BLaER1 (cell line): Measurements from ENCODE around the gene HDAC4.

Experiments
- H3K27ac ChIP-seq: shearing (Covaris generic); formaldehyde crosslinking; 2 replicates; pipeline ENCODE4 v1.8.1; 2022
- H3K27me3 ChIP-seq: shearing (Covaris generic); formaldehyde crosslinking; 2 replicates; pipeline ENCODE4 v1.8.1; 2022
- H3K36me3 ChIP-seq: shearing (Covaris generic); formaldehyde crosslinking; 2 replicates; pipeline ENCODE4 v1.8.1; 2022
- H3K4me1 ChIP-seq: shearing (Covaris generic); formaldehyde crosslinking; 2 replicates; pipeline ENCODE4 v1.8.1; 2022
- H3K4me2 ChIP-seq: shearing (Covaris generic); formaldehyde crosslinking; 2 replicates; pipeline ENCODE4 v1.8.1; 2022
- H3K4me3 ChIP-seq: shearing (Covaris generic); formaldehyde crosslinking; 2 replicates; pipeline ENCODE4 v1.8.1; 2022
- H3K9ac ChIP-seq: shearing (Covaris generic); formaldehyde crosslinking; 2 replicates; pipeline ENCODE4 v1.8.1; 2022
- H3K9me3 ChIP-seq: shearing (Covaris generic); formaldehyde crosslinking; 2 replicates; pipeline ENCODE4 v1.8.1; 2022
- H4K20me1 ChIP-seq: shearing (Covaris generic); formaldehyde crosslinking; 2 replicates; pipeline ENCODE4 v1.8.1; 2022
- Cebpa-rat ChIP-seq: shearing (Covaris generic); IDR thresholded peaks from 2 replicates; pipeline ENCODE4 v1.8.1; 2022

Gene HDAC4

DNA sequence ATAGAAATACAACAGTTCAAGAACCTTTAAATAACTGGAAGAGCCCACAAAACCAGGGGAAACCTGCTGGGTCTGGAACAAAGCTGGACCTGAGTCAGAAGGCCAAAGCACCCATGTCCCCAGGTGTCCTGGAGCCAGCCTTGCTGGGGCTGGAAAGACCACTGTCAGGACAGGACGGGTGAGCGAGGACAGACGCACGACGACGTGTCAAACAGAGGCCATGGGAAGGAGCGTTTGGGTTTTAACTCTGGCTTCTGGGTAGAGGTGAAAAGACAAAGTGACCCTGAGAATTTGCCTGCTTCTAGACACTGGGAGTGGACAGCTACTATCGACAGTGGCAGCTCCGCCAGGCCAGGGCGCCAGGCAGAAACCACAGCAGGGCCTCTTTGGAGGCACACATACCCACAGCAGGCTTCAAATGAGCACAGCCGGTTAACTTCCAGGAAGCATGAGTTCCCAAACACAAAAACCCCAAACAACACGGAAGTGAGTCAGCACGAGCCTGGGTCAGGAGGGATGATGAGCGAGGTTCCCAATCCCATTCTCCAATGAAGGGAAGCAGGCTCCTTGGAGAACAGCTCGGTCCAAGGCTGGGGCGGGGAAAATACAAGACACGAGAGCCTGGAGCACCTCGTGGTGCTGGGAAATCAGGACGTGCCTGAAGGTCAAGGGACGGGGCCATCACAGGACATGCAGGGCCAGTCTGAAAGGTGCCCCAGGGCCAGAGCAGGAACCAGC lies 344.9 kb downstream of the HDAC4 start:
- Histone ChIP-seq H3K36me3 (peaks cover 72% of the 10 kb centered on the region), H3K27me3 (no peaks in the 10 kb centered on the region), H3K4me1 (peaks cover 33% of the 10 kb centered on the region), H3K27ac (no peak overlapping the region), H4K20me1 (no peaks in the 10 kb centered on the region), H3K9ac (no peak overlapping the region), H3K4me2 (no peak overlapping the region), H3K9me3 (peaks cover 12% of the 10 kb centered on the region), H3K4me3 (no peak overlapping the region)
- TF ChIP-seq Cebpa-rat: no peak

DNA sequence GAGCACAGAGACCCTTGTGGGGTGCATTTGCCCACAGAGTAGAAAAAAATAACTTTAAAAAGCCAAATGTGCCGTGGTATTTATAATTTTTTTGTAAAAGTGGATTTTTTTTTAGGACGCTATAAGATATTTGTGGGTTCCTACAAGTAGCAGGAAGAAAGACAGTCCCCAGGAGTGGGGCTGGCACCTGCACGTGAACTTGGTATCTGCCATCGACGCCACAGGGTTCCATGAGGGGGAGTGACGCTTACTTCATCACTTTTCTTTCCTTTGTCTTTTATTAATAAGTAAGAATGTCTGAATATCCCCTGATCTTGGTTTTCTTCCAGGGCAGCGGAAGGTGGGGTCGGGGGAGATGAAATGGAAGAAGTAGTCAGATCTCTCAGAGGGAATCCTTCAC lies 345.9 kb downstream of the HDAC4 start:
- no peak overlapping the region for H3K4me3 ChIP-seq
- H3K4me1 ChIP-seq: peaks cover 25% of the 10 kb centered on the region
- H3K36me3 ChIP-seq: peaks cover 76% of the 10 kb centered on the region
- TF ChIP-seq Cebpa-rat: no peak
- H3K27me3 ChIP-seq: no peaks in the 10 kb centered on the region
- no peak overlapping the region for H3K9ac ChIP-seq
- no peak overlapping the region for H3K27ac ChIP-seq
- H3K9me3 ChIP-seq: peaks cover 12% of the 10 kb centered on the region
- H4K20me1 ChIP-seq: no peaks in the 10 kb centered on the region
- H3K4me2 ChIP-seq: no peak overlapping the region

DNA sequence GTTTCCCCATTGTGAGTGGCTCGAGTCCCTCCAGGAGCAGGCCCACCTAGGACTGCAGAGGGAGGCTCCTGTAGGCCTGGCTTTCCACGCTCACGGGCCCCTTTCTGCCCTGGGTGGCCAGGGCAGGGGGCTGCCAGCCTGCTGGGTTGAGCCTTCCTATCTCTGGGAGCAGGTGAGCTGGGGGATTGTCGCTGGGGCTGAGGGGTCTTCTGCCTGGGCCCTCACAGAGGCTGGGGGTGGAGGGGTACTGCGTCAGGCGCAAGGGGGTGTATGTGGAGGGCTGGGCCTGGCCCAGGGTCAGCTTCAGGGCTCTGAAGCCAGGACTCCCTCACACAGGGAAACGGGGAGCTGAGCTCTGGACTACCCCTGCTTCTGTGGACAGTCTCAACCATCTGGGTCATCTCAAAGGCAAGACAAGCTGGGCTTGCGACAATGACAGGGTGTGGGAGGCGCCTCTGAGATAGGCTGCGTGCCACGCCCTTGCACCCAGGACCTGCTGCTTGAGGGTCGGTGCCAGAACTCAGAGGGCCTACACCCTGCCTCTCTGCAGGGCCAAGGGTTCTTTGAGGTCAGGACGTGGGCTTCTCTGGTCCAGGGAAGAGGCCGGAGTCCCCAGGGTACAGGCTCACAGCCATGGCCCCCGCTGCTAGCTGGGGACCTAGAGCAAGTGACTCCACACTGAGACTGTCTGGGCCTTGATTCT lies 346.9 kb downstream of the HDAC4 start:
- Histone ChIP-seq H3K9me3 (peaks cover 12% of the 10 kb centered on the region), H3K36me3 (peaks cover 80% of the 10 kb centered on the region), H3K9ac (no peak overlapping the region), H3K4me2 (no peak overlapping the region), H3K4me1 (peaks cover 15% of the 10 kb centered on the region), H3K4me3 (no peak overlapping the region), H3K27me3 (no peaks in the 10 kb centered on the region), H4K20me1 (no peaks in the 10 kb centered on the region), H3K27ac (0 out of 2 replicates have a peak overlapping the region, but pooled peaks have one; percentile 9)
- no peak for TF ChIP-seq Cebpa-rat

DNA sequence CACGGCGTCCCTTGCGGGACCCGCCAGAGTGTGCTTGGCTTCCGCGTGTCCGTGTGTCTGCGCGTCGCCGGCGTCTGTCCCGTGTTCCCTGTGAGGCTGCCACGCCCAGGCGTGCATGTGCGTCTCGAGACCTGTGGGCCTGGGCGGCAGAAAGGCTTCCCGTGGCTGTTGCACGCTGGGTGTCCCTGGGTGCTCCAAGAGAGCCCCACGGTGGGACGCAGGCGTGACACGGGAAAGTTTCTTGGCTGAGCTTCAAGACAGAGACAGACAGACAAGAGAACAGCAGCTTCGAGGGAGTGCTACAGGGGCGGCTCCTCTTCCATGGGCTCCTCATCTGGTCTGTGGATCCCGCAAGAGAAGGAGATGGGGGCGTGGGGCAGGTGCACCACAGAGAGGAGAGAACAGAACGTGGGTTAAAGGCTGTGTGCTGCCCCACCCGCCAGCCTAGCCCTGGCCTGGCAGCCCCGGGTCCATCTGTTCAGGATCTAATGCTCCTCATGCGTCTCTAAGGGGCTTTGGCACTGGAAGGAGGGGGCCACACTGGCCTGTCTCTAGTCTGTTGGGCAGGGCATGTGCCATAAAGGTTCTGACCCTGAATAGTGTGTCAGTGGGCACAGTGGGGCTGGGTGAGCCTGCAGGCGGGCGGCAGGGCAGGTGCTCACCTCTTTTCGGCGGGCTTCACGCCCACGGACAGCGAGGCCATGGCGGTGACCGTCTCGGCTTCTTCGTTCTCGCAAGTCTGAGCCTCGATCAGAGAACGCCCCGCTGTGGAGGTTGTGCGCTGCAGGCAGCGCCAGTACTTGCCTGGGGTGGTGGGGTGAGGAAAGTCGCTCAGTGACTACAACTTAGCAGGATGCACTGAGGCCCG lies 347.8 kb downstream of the HDAC4 start:
- Histone ChIP-seq H3K36me3 (peaks cover 76% of the 10 kb centered on the region), H3K4me1 (peaks cover 6% of the 10 kb centered on the region), H3K27me3 (no peaks in the 10 kb centered on the region), H3K4me2 (no peak overlapping the region), H4K20me1 (no peaks in the 10 kb centered on the region), H3K9me3 (peaks cover 8% of the 10 kb centered on the region), H3K27ac (0 out of 2 replicates have a peak overlapping the region, but pooled peaks have one; percentile 9), H3K9ac (no peak overlapping the region), H3K4me3 (no peak overlapping the region)
- no peak for TF ChIP-seq Cebpa-rat

DNA sequence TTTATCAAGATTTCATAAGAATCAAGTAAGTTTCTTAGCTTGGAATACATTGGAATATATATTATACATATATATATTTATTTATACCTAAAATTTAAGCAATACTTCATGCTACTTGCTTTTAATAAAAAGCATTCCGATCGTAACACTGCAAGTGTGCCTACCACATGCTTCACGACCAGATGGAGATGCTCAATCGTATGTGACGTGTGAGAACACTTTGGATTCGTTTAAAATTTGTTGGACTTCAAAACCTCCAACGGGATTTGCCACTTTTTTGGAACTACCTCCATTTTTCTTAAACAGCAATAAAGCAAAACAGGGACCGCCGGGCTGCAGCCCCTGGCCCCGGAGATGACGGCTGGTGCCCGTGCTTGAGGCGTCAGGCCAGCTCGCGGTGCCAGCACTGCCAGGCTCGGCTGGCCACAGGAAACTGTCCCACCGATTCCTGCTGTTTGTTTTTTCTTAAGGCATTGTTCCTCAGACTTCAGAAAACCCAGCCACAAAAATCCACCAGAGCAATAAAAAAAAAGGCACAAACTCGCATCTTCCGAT lies 348.9 kb downstream of the HDAC4 start:
- H3K4me2 ChIP-seq: no peak overlapping the region
- no peaks in the 10 kb centered on the region for H3K4me1 ChIP-seq
- H3K9ac ChIP-seq: no peak overlapping the region
- H3K27ac ChIP-seq: no peak overlapping the region
- H4K20me1 ChIP-seq: no peaks in the 10 kb centered on the region
- no peaks in the 10 kb centered on the region for H3K27me3 ChIP-seq
- TF ChIP-seq Cebpa-rat: no peak
- no peaks in the 10 kb centered on the region; the same call in 1 of the 2 replicates for H3K9me3 ChIP-seq
- H3K36me3 ChIP-seq: peaks cover 66% of the 10 kb centered on the region
- no peak overlapping the region for H3K4me3 ChIP-seq

DNA sequence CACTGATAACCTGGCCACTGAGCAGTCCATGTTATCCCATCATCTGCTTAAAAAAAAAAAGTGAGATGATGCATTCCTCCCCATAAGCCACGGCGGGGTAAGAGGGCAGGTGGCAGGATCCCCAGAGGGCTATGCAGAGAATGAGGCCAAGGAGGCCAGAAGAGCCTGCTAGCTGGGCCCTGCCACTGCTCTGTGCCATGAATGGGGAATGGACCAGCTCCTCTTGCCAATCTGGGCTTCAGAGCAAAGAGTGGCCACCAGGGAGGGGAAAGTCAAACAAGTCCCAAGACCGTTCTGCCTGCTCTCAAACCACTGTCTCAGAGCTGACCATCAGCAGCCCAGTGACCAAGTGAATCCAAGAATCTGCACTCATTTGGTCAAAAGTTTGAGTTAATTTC lies 350.6 kb downstream of the HDAC4 start:
- H4K20me1 ChIP-seq: no peaks in the 10 kb centered on the region
- H3K4me3 ChIP-seq: no peak overlapping the region
- no peak overlapping the region for H3K27ac ChIP-seq
- H3K4me1 ChIP-seq: no peaks in the 10 kb centered on the region
- no peak overlapping the region for H3K4me2 ChIP-seq
- H3K9me3 ChIP-seq: no peaks in the 10 kb centered on the region
- H3K9ac ChIP-seq: no peak overlapping the region
- no peaks in the 10 kb centered on the region for H3K27me3 ChIP-seq
- no peak for TF ChIP-seq Cebpa-rat
- H3K36me3 ChIP-seq: peaks cover 50% of the 10 kb centered on the region

DNA sequence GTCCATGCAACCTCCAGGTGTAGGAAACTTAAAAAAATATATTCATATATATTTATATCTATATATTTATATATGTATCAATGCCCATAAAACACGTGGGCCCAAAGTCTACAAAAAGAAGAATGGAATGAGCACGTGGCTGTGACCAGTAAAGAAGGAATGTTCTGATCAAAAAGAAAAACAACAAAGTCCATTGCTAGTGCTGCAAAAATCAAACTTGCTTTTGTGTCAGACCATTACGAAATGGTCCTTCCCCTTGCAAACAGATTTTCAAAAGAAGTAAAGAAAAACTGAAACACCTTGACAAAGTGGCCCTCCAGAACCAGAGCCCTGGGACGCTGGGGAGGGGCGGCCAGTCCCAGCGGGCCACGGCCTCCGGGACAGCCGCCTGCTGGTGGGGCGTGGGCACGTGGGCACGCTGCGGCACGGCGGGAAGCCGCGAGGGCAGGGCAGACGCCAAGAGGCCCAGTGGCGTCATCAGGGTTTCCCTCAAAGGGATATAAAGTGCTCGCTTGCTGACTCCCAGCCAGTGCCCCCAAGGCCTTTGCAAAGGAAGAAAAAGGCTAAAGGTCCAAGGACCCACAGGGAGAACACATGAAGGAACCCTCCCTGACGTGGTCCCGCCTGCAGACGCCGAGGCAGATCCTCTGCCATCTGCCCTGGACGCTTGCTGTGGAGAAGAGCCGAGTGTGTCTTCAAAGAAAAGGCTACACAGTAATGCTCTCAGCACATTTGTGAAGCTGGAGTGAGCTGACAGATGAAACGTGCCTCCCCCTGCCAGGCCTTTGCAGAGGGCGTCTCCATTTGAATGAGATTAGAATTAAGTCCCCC lies 351.2 kb downstream of the HDAC4 start:
- H3K4me3 ChIP-seq: no peak overlapping the region
- H3K4me1 ChIP-seq: peaks cover 4% of the 10 kb centered on the region
- H3K27me3 ChIP-seq: no peaks in the 10 kb centered on the region
- peaks cover 44% of the 10 kb centered on the region for H3K36me3 ChIP-seq
- H3K4me2 ChIP-seq: no peak overlapping the region
- H3K9ac ChIP-seq: no peak overlapping the region
- H3K27ac ChIP-seq: no peak overlapping the region
- TF ChIP-seq Cebpa-rat: no peak
- no peaks in the 10 kb centered on the region for H4K20me1 ChIP-seq
- H3K9me3 ChIP-seq: no peaks in the 10 kb centered on the region

DNA sequence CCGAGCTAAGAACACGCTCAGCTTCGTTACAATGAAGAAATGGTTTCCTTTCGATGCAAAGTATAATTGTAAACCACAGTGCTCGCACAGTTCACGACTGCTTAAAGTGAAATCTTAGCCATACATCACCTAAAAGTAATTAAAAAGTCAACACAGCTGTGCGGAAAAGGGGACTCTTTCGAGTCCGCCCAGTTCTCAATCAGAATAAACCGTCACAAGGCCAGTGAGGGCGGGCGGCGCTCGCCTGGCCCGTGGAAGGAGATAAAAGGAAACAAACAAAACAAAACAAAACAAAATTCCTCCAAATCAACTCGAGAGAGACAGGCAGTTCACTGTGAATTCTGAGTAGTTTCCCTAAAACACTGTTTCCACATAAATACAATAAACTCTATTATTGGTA lies 352.1 kb downstream of the HDAC4 start:
- no peaks in the 10 kb centered on the region for H4K20me1 ChIP-seq
- H3K36me3 ChIP-seq: peaks cover 35% of the 10 kb centered on the region
- TF ChIP-seq Cebpa-rat: no peak
- no peak overlapping the region for H3K4me3 ChIP-seq
- no peaks in the 10 kb centered on the region for H3K27me3 ChIP-seq
- H3K9ac ChIP-seq: no peak overlapping the region
- no peak overlapping the region for H3K4me2 ChIP-seq
- no peak overlapping the region for H3K27ac ChIP-seq
- H3K4me1 ChIP-seq: peaks cover 13% of the 10 kb centered on the region
- no peaks in the 10 kb centered on the region for H3K9me3 ChIP-seq

DNA sequence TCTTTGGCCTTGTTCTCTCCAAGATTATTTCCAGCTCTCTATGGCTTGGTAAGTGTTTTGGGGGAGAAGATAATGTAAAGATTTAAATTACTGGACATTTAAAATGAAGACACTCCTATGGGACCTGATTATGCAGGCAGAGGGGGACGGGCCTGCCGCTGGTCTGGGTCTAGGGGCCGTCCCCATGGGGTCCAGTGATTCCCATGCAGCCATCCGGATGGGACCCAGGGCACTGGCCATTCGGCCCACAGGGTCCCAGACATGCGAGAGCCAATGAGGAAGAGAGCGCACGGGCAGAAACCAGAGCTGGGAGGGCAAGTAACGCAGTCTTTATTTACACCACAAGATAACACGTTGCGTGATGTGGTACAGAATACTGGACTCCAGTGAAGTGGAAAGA lies 353.0 kb downstream of the HDAC4 start:
- Histone ChIP-seq H4K20me1 (no peaks in the 10 kb centered on the region), H3K4me1 (peaks cover 22% of the 10 kb centered on the region), H3K9me3 (no peaks in the 10 kb centered on the region), H3K4me2 (no peak overlapping the region), H3K9ac (no peak overlapping the region), H3K27ac (no peak overlapping the region), H3K4me3 (no peak overlapping the region), H3K27me3 (no peaks in the 10 kb centered on the region), H3K36me3 (peaks cover 26% of the 10 kb centered on the region)
- TF ChIP-seq Cebpa-rat: no peak
